ENCODE measurements around the gene IRF4.
"Not testable (repeated sequence)": the region's sequence is repeated elsewhere in the genome, so short reads cannot be mapped to it uniquely, and the experiment has no call there.

IRF4 gene

GRCh38 chr6:423055-423798 is 31.7 kb downstream of the IRF4 start:
- DNase-seq: no peak

GRCh38 chr6:423799-424345 is 32.3 kb downstream of the IRF4 start:
- DNase-seq: no peak

GRCh38 chr6:424741-425417 is 33.3 kb downstream of the IRF4 start:
- no peak for DNase-seq

- DNase-seq: not testable (repeated sequence)
These were observed 33.9 kb downstream of the IRF4 start for GRCh38 chr6:425418-425788.

GRCh38 chr6:426198-426738 is 34.7 kb downstream of the IRF4 start:
- DNase-seq: not testable (repeated sequence)

GRCh38 chr6:428047-428603 is 36.6 kb downstream of the IRF4 start:
- no peak for DNase-seq

- no peak for DNase-seq
These were observed 38.1 kb downstream of the IRF4 start for GRCh38 chr6:429515-430121.

GRCh38 chr6:431504-431903 is 40.0 kb downstream of the IRF4 start:
- DNase-seq: no peak

GRCh38 chr6:431986-432385 is 40.4 kb downstream of the IRF4 start:
- DNase-seq: no peak

GRCh38 chr6:434051-434705 is 42.6 kb downstream of the IRF4 start:
- DNase-seq: no peak

- DNase-seq: no peak
These were observed 44.1 kb downstream of the IRF4 start for GRCh38 chr6:435441-436307.

- DNase-seq: no peak
These were observed 44.9 kb downstream of the IRF4 start for GRCh38 chr6:436308-437036.

GRCh38 chr6:437037-437392 is 45.5 kb downstream of the IRF4 start:
- no peak for DNase-seq

- no peak for DNase-seq
These were observed 47.1 kb downstream of the IRF4 start for GRCh38 chr6:438634-439170.

GRCh38 chr6:439641-440167 is 48.2 kb downstream of the IRF4 start:
- DNase-seq: no peak

GRCh38 chr6:441126-441920 is 49.8 kb downstream of the IRF4 start:
- DNase-seq: no peak

- DNase-seq: no peak
These were observed 52.1 kb downstream of the IRF4 start for GRCh38 chr6:443621-444159.

GRCh38 chr6:444653-445275 is 53.2 kb downstream of the IRF4 start:
- DNase-seq: peak; percentile 43

Measured in effector CD4-positive, alpha-beta T cell (primary cell).